HG02970 (cell line): Measurements from ENCODE around the gene CDC34.
A peak's percentile ranks its signal among the peaks of the same experiment; 100 is the strongest.

Experiments used
- ATAC-seq: cut with Tn5 transposase; IDR thresholded peaks from one replicate; pipeline ENCODE4 v1.9.1; 2021; ENCODE audit warnings: mild to moderate bottlenecking, moderate library complexity, moderate number of reproducible peaks; ENCODE audit not compliant: unreplicated experiment, low FRiP score

CDC34 gene, protein sequence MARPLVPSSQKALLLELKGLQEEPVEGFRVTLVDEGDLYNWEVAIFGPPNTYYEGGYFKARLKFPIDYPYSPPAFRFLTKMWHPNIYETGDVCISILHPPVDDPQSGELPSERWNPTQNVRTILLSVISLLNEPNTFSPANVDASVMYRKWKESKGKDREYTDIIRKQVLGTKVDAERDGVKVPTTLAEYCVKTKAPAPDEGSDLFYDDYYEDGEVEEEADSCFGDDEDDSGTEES

DNA sequence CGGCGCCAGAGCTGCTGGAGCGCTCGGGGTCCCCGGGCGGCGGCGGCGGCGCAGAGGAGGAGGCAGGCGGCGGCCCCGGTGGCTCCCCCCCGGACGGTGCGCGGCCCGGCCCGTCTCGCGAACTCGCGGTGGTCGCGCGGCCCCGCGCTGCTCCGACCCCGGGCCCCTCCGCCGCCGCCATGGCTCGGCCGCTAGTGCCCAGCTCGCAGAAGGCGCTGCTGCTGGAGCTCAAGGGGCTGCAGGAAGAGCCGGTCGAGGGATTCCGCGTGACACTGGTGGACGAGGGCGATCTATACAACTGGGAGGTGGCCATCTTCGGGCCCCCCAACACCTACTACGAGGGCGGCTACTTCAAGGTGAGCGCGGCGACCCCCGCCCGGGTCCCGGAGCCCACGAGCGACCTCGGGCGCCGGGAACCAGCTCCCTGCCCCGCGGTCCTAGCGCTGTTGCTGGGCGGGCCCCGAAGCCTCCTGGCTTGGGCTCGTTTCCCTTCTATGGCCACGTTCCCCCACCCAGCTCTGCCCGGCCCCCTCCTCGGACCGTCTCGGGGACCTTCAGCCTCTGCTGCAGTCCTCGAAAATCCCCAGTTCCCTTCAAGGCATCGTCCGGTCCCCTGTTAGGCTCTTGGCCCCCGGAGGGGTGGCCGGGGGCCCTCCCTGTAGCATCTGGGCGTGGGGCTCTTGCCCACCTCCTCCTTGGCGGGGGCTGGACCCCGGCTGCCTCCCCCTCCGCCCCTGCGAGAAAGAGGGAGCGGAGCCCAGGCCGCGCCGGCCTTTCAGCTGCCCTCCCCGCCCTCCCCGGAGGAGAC lies at the start of gene CDC34:
Gene CDC34, plus strand, starts transcription at position 8 of the 808 bp plus-strand sequence. Its CDS starts 172 bp downstream, at position 180.
- peak; percentile 9 for ATAC-seq

DNA sequence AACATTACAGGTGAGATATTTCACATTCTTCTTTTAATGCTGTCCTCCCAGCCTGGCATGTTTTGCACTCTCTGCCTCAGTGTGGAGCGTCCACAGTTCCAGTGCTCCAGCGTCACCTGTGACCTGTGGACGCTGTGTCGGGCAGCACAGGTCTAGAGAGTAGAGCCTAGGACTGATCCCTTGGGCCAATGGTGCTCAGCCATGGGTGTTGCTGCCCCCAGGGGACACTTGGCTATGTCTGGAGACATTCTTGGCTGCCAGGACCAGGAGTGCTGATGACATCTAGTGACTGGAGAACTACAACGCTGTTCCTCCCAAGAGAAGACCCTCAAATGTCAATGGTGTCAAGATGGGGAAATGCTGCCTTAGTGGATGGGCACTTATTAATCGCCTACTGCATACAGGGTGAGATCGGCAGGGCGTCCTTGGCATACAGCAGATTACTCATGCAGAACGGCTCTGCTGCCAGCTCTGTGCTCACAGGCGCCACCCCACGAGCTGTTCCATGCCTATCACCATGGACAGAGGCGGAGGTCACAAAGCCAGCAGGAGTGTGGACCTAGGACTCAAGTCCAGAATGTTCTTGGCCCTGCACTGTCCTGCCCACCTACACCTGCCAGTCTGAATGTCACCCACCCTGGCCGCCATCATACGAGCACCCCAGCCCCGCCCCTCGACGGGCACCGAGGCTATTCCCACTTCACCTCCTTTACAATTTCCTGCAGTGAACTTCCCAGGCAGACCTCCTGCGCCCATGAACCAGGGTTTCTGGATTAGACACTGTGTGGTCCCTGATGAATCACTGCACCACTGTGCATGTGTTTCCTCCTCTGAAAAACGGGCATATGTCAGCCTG lies 49.1 kb upstream of the CDC34 start:
- ATAC-seq: no peak

DNA sequence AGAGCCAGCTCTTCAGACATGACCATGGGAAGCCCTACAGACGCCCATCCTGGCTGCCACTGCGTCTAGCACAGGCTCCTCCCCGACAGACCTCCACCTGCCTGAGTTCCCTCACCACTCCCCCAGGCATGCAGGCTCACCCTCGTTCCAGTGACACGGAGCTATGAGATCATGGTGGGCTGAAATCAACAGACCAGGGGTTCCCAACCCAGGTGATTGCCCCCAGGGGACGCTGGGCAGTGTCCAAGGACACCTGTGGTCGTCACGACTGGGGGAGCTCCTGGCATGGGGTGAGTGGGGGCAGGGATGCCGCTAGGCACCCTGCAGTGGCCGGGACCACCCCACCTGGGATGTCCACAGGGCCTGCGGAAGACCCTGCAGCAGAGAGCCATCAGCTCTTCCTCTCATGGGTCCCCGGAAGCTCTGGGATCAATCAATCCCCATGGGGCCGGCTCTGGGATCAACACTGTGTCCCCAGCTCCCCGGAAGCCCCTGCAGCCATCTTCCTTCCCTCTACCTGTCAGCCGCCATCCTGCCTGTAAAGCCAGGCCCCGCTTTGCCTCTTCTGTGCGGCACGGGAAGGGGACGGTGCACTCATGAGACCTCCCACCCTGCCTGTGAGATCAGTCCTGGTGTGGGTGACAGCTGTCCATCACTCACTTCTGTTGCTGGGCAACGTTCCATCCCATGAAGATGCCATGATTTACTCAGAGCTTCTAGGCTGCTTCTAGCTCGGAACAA lies 48.1 kb upstream of the CDC34 start:
- ATAC-seq: no peak

DNA sequence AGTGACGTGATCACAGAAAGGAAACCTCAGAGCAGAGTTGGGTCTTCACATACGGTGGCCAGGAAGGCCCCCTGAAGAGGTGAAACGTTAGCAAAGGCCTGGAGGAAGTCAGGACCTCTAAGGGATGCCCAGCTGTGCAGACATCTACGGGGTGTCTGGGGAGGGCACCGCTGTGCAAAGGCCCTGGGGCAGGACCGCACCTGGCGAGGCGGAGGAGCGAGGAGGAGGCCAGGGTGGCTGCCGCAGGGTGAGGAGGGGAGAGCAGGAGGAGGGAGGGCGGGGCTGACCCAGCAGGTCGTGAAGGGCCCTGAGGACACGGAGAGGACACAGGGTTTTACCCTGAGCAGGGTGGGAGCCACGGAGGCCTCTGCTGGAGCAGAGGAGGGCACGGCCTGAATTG lies 47.1 kb upstream of the CDC34 start:
- ATAC-seq: no peak

DNA sequence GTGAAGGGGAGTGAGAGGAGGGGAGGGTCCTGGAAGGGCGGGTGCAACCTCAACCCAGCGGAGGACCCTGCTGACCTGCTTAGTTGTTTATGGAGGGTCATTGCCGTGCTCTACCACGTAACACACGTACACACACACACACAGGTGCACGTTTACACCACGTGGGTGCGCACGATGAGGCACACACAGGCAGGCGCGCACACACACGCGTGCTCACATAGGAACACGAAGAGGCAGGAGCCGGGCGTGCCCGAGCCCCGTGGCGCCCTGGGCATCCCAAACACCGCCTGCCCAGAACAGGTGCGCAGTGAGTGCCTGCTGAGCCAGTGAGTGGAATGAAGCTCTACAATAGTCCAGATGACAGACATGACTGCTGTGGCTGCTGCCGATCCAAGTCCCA lies 46.5 kb upstream of the CDC34 start:
- no peak for ATAC-seq

DNA sequence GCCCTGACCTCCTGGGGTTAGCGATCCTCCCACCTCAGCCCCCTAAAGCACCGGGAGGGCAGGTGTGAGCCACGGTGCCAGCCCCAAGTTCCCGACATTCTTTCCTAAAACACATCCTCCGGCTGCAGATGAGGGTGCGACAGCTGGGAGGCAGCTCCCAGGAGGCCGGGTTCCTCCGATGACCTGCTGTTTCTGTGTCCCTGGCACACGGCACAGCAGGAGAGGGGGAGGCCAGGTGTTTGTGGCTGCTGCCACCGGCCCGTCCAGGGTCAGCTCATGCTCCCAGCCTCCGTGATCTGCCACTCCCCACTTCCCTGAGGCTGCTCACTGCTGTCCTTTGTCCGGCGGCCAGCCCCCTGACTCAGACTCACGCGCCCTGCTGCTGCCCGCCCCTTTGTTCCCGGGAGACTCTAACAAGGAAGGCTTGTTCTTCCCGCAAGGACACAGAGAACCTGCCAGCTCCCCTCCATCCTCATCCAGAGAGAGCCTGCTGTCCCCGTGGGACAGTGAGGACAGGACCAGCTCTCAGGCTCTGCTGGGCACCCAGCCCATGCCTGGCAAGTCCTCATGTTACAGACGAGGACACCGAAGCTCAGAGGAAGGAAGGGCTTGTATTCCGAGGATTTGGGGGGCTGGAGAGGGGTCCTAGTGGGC lies 45.9 kb upstream of the CDC34 start:
- ATAC-seq: no peak

DNA sequence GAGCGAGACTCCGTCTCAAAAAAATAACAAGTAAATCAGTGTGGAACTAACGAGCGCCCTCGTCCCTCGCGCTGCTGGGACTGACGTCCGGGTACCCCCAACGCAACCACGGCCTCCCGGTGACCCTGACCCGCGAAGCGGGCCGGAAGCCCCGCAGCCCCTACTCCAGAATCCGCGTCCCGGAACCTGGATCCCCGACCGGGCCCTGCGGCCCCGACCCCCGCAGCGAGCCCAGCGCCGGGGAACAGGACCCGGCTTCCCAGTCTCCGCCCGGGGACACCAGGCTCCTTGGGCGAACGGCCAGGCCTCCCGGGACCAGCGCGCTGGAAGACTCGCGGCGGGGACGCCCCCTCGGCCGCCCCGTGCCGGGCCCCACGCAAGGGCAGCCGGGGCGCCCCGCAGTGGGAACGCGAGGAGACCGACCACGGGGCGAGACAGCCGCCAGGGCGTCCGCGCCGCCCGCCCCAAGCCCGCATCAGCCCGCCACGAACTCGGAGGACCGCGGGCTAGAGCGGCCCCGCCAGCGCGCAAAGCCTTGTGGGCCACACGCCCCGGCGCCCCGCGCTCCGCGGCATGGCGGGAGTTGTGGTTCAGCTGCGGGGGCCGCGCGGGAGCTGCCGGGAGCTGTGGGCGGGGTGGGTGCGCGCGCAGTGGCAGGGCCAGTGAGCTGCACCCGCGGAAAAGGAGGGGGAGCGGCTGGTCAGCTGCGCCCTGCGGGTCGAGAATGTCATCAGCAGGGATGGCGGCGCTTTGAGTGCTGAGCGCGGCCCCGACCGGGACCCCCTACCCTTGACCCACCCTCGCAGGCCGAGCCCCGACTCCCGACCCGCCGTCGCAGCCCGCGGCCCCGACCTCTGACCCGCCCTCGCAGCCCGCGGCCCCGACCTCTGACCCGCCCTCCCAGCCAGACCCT lies 42.8 kb upstream of the CDC34 start:
- ATAC-seq: peak; percentile 76

DNA sequence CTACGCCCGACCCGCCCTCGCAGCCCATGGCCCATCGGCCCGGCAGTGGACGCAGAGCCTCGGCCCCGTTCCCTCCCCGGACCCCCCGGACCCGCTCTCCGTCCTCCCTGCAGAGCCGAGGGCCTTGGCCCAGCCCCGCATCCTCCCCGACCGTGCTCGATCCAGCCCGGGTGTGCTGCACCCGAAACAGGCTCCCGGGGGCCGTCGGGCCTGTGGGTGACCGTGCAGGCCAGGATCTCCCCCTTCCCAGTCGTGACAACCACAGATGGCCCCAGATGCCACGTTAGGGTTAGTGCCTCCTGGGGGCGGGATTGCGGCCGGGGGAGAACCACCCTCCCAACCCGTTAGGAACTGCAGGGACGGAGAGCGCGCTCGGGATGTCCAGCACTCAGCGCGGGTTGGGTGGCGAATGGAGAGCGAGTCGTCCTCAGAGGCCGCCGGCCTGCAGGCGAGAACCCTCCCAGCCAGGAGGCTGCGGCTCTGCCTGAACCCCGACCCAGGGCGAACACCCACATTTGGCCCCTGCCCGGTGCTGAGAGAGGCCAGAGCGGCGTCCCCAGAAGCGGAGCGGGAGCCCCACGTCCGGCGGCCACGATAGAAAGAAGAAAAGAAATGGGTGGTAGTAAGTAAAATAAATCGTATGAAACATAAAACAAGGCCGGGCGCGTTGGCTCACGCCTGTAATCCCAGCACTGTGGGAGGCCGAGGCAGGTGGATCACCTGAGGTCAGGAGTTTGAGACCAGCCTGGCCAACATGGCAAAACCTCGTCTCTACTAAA lies 42.0 kb upstream of the CDC34 start:
- no peak for ATAC-seq

DNA sequence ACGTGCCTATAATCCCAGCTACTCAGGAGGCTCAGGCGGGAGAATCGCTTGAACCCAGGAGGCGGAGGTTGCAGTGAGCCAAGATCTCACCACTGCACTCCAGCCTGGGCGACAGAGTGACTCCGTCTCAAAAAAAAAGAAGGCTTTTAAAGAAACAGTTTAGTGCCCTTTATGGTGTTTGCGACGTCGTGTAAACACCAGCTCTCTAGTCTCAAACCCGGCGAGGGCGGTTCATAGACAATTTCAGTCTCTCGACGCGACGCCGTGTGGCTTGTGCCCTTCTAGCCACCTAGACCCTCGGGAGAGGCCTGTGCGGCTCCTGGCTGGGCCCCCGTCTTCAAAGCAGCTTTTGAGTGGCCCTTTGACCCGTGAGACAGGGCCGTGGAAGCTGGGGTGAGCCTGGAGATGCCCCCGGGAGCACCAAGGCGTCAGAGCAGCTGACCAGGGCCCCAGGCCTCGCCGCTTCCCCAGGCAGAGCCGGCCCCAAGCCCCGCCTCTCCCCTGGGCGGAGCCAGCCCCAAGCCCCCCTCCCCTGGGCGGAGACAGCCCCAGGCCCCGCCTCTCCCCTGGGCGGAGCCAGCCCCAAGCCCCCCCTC lies 40.3 kb upstream of the CDC34 start:
- no peak for ATAC-seq

DNA sequence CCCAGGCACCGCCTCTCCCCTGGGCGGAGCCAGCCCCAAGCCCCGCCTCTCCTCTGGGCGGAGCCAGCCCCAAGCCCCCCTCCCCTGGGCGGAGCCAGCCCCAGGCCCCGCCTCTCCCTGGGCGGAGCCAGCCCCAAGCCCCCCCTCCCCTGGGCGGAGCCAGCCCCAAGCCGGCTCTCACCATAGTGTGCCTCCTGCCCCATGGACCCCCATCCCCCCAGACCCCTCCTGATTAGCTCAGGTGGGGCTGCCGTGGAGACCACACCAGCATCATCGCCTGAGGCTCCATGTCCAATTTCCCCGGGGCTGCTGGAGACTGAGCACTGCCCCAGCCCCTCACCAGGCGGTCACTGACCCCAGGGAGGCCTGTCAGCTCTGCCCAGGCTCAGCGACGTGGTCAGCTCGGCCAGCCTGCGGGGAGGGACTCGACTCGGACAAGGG lies 39.4 kb upstream of the CDC34 start:
- ATAC-seq: no peak

DNA sequence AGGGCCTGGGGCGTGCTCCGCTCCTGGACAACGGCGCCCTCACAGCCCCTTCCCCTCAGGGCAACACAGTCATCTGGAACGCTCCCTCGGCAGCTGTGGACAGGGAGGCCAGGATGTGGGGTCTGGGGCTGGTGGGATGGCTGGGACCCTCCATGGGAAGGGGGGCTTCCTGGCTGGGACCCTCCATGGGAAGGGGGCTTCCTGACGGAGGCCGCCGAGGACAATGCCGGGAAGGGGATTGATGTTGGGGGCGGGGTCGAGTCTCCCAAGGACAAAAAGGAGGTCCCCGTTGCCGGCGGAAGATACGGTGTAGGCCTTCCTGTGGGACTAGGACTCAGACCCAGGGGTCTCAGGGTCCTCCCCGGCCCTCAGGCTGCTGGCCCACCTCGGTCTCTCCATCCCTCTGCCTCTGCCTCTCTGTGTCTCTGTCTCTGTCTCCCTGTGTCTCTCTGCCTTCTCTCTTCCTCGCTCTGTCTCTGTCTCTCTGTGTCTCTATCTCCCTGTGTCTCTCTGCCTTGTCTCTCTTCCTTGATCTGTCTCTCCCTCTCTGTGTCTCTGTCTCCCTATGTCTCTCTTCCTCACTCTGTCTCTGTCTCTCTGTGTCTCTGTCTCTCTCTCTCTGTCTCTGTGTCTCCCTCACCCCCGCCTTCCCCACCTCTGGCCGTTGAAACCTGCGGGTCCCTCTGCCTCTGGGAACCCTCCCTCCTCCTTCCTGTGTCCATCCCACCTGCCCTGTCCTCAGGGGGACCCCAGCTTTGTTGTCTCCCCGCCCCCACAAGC lies 38.0 kb upstream of the CDC34 start:
- ATAC-seq: no peak

DNA sequence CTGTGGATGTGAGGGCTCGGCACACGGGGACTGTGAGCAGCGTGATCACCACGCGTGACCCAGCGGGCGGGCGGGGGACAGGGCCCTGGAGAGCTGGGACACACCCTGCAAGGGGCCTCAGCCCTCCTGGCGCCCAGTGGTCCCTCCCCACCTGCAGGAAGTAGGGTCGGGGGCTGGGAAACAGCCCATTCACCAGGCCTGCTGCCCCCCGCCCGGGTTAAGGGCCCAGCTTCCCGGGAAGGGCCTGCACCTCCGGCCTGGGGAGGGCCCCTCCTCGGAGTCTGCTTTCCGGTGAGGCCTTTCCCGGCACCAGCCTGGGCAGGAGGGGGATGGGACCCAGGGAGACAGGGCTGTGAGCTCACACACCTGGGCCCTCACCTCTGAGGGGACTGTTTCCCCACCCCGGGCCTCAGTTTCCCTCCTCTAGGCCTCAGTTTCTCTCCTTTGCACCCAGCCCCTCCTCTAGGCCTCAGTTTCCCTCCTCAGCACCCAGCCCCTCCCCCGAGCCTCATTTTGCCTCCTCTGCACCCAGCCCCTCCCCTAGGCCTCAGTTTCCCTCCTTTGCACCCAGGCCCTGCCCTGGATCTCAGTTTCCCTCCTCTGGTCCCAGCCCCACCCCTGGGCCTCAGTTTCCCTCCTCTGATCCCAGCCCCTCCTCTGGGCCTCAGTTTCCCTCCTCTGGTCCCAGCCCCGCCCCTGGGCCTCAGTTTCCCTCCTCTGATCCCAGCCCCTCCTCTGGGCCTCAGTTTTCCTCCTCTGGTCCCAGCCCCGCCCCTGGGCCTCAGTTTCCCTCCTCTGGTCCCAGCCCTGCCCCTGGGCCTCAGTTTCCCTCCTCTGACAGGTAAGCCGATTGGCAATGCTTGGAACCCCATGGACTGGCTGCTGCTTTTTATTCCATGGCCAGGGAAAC lies 37.1 kb upstream of the CDC34 start:
- ATAC-seq: no peak

DNA sequence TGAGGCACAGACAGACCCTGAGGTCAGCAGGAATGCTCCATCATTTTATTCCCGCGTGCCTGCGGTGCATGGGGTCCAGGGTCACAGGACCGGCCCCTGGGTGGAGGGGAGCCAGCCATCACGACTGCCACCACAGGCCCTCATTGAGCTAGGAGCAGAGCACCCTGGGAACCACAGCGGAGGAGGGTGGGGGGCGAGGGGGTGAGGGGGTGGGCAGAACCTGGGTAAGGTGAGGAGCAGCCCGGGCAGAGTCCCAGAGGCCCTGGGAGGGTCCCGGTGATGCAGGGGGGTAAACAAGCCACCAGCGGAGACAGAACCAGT lies 36.5 kb upstream of the CDC34 start:
- ATAC-seq: no peak

DNA sequence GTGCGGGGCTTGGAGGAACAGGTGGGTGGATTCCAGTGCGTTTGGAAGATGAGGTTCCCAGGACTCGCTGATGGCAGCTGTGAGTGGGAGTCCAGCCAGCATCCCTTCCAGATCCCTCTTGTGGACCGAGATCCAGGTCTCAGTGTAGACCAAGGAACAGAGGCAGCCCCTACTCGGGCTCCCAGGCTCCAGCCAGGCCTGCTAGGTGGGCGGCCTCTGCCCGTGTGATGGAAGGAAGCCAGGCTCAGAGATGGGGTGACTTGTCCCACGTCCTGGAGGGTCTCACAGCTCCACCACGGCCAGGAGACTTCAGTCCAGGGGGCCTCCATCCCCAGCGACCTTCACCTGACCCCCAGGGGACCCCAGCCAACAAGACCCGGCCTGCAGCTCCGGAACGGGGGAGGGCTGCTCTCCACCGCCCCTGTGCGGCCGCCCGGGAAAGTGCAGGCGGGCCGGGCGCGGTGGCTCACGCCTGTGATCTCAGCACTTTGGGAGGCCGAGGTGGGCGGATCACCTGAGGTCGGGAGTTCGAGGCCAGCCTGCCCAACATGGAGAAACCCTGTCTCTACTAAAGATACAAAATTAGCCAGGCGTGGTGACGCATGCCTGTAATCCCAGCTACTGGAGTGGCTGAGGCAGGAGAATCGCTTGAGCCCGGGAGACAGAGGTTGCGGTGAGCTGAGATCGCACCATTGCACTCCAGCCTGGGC lies 36.0 kb upstream of the CDC34 start:
- ATAC-seq: no peak

DNA sequence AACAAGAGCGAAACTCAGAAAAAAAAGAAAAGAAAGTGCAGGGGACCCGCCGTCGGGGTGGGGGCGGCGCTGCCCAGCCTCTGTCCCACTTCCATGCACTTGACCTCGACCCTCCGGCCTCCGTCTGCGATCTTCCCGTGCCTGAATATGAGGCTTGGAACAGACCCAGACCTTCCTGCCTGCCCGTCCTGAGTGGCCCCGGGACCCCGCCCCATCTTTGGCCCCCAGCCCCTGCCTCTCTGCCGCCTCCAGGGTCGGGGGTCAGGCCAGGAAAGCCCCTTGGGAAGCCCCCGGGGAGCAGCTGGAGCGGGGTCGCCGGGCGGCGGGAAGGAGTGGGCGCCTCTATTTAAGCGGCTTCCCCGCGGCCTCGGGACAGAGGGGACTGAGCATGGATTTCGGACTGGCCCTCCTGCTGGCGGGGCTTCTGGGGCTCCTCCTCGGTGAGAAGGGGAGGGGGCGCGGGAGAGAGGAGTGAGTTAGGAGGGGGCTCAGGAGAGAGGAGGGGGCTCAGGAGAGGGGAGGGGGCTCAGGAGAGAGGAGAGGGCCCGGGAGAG lies 35.4 kb upstream of the CDC34 start, which contains the start of gene MADCAM1:
Gene MADCAM1, plus strand, starts transcription at position 375 of the 554 bp plus-strand sequence. Its CDS starts 14 bp downstream, at position 389.
- no peak for ATAC-seq
